ENCODE measurements around the gene ZNF134. TPM values are rescaled to one million over a fixed set of nuclear protein-coding genes. Genes with fewer than 3 reads are reported as not detected.

The ZNF134 gene
- total and polyA plus RNA-seq, 9 of the 15 experiments (the other 6 are each of a cell fraction or from before 2014, with no cell fraction given): 1.3 to 10.0 (median 5.7) TPM

DNA sequence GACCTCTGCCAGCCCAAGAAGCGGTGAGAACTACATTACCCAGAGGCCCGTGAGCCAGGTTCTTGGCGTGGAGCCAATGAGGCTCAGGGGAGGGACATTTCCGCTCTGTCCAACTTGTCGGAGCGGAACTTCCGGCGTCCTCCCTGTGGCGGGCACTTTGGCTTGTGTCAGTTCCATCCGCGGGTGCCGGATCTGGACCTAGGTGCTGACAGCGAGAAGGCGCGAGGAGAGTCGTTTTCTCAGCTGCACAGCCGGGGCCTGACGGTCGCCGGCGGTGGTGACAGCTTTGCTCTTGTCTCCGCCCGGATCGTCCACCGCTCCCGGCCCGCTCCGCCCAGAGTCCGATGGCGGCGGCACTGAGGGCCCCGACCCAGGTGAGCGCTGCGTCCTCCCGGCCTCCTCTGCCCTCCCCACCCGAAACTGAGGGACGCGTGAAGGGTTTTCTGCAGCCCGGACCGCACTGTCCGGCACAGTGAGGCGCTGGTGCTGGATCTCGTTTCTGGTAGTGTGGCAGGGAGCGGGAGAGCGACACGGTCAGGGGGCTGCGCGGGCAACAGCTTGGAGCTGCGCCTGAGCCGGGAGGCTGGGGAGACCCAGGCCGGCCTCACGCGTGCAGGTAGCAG lies 14.2 kb upstream of the ZNF134 start, which contains the start of gene ZNF530 (continued):
- TF ChIP-seq ZNF124 (CRISPR knock-in tag; IDR thresholded peaks at IDR 0.05) (no peak), DIDO1 (tag; IDR thresholded peaks at IDR 0.05; ENCODE audit: low read depth) (no peak), MECOM (CRISPR knock-in tag; IDR thresholded peaks at IDR 0.05) (no peak), BRD9 (IDR thresholded peaks at IDR 0.05; ENCODE audit: low read depth, partially characterized antibody) (no peak), MBD1 (CRISPR knock-in tag; IDR thresholded peaks at IDR 0.05) (no peak), ZNF354B (CRISPR knock-in tag; IDR thresholded peaks at IDR 0.05) (no peak), ZKSCAN1 (IDR thresholded peaks at IDR 0.05; ENCODE audit: low read depth, low read length) (no peak), TEAD1 (CRISPR knock-in tag; IDR thresholded peaks at IDR 0.05) (no peak), MTF1 (CRISPR knock-in tag; IDR thresholded peaks at IDR 0.05; ENCODE audit: borderline replicate concordance) (no peak), PCBP2 (IDR thresholded peaks at IDR 0.05; ENCODE audit: low read depth, low read length, poor library complexity, severe bottlenecking) (no peak), EHMT2 (IDR thresholded peaks at IDR 0.05) (no peak), TAF15 (IDR thresholded peaks at IDR 0.05; ENCODE audit: low read depth, low read length) (no peak), ZNF609 (CRISPR knock-in tag; IDR thresholded peaks at IDR 0.05; ENCODE audit: borderline replicate concordance) (no peak), CEBPB (tag; IDR thresholded peaks at IDR 0.05) (no peak), ETS1 (conservative IDR thresholded peaks at IDR 0.05; ENCODE audit: control insufficient read depth, low read depth, low read length) (peak; percentile 89), PCBP1 (IDR thresholded peaks at IDR 0.05; ENCODE audit: low read depth, low read length, poor library complexity, severe bottlenecking) (no peak), ZNF583 (CRISPR knock-in tag; IDR thresholded peaks at IDR 0.05) (no peak), TAF9B (IDR thresholded peaks at IDR 0.05; ENCODE audit: partially characterized antibody) (no peak), MCM7 (IDR thresholded peaks at IDR 0.05) (no peak), RCOR1 (IDR thresholded peaks at IDR 0.05; ENCODE audit: borderline replicate concordance in 1 of 2, low read depth in 2 of 2, low read length in 2 of 2) (no peak)
- TF ChIP-seq, protein P1, sequence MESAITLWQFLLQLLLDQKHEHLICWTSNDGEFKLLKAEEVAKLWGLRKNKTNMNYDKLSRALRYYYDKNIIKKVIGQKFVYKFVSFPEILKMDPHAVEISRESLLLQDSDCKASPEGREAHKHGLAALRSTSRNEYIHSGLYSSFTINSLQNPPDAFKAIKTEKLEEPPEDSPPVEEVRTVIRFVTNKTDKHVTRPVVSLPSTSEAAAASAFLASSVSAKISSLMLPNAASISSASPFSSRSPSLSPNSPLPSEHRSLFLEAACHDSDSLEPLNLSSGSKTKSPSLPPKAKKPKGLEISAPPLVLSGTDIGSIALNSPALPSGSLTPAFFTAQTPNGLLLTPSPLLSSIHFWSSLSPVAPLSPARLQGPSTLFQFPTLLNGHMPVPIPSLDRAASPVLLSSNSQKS (CRISPR knock-in tag; IDR thresholded peaks at IDR 0.05): no peak
